Colonic mucosa (tissue), 4 donors: ENCODE results near the gene DEGS2. TPM values are rescaled to one million over a fixed set of nuclear protein-coding genes. Genes with fewer than 3 reads are reported as not detected.
A peak's percentile ranks its signal among the peaks of the same experiment; 100 is the strongest.

Experiments used
- DNase-seq: peaks from one replicate; pipeline ENCODE4 v3.0.0-alpha.2; 2020
- H3K27ac ChIP-seq: fragments of 200-600 bp; one replicate; pipeline ENCODE4 v1.8.0; 2021
- H3K27me3 ChIP-seq: fragments of 200-600 bp; one replicate; pipeline ENCODE4 v1.8.0; 2021
- H3K36me3 ChIP-seq: fragments of 200-600 bp; one replicate; pipeline ENCODE4 v1.8.0; 2021
- H3K4me1 ChIP-seq: fragments of 200-600 bp; one replicate; pipeline ENCODE4 v1.8.0; 2021; ENCODE audit warnings: mild to moderate bottlenecking
- H3K4me3 ChIP-seq: fragments of 200-600 bp; one replicate; pipeline ENCODE4 v1.8.0; 2021
- H3K9ac ChIP-seq, 2 donors: one replicate each; pipeline ENCODE4 v1.7.0; 2013; ENCODE audit warnings: control low read depth in 2 of 2, low read depth in 2 of 2, low read length in 2 of 2
- H3K9me3 ChIP-seq: fragments of 200-600 bp; one replicate; pipeline ENCODE4 v1.8.0; 2021
- CTCF ChIP-seq: fragments of 200-600 bp; IDR thresholded peaks from one replicate; pipeline ENCODE4 v1.8.0; 2022; ENCODE audit warnings: antibody characterized with exemption, mild to moderate bottlenecking
- intact Hi-C: fragments of 100-400 bp; cut with DNase I; formaldehyde crosslinking; loops from one replicate; pipeline ENCODE4 v1.14.1; 2022
- total RNA-seq, 2 donors: library from RNA; stranded (reverse); fragmentation: NEBNext Ultra II Directional in 1 of 2; extraction: Animal tissue kit (Norgen Biotek cat#: 25700) in 1 of 2; gene quantifications; one replicate each; pipeline ENCODE4 v1.2.1, GENCODE V29; 2021
- donor health status: healthy.
- donor health status: DM: no; HTN: no; CAD: no.
- donor health status: DM: no; HTN: no; CAD: no.

DEGS2 gene
- total RNA-seq, 2 donors from 2014 or later: 37.0 to 54.3 TPM

GRCh38 chr14:100147181-100147631, 12.2 kb downstream of the DEGS2 start:
- no peak for DNase-seq
- intact Hi-C loops: no loop called here
- TF ChIP-seq CTCF: no peak
- no peaks in the 10 kb centered on the region for H3K36me3 ChIP-seq
- no peaks in the 10 kb centered on the region for H3K27me3 ChIP-seq
- H3K9ac ChIP-seq: peak overlapping the region; percentile 28 to 93
- H3K4me3 ChIP-seq: no peak overlapping the region
- no peaks in the 10 kb centered on the region for H3K9me3 ChIP-seq
- peak overlapping the region; percentile 87 for H3K27ac ChIP-seq
- H3K4me1 ChIP-seq: peaks cover 48% of the 10 kb centered on the region

GRCh38 chr14:100146531-100147091, 12.8 kb downstream of the DEGS2 start:
- peaks cover 54% of the 10 kb centered on the region for H3K4me1 ChIP-seq
- H3K27me3 ChIP-seq: no peaks in the 10 kb centered on the region
- peak; percentile 60 for DNase-seq
- H3K36me3 ChIP-seq: no peaks in the 10 kb centered on the region
- no peaks in the 10 kb centered on the region for H3K9me3 ChIP-seq
- peak overlapping the region; percentile 41 to 93 for H3K9ac ChIP-seq
- TF ChIP-seq CTCF: no peak
- intact Hi-C loops: no loop called here
- H3K27ac ChIP-seq: peak overlapping the region; percentile 87
- no peak overlapping the region for H3K4me3 ChIP-seq

- H3K36me3 ChIP-seq: no peaks in the 10 kb centered on the region
- DNase-seq: no peak
- peak overlapping the region; percentile 87 for H3K27ac ChIP-seq
- H3K4me3 ChIP-seq: no peak overlapping the region
- peak overlapping the region; percentile 41 to 93 for H3K9ac ChIP-seq
- no peak for TF ChIP-seq CTCF
- intact Hi-C loops: no loop called here
- H3K4me1 ChIP-seq: peaks cover 56% of the 10 kb centered on the region
- no peaks in the 10 kb centered on the region for H3K9me3 ChIP-seq
- H3K27me3 ChIP-seq: no peaks in the 10 kb centered on the region
These were observed 13.6 kb downstream of the DEGS2 start for GRCh38 chr14:100145682-100146464.

GRCh38 chr14:100144996-100145646, 14.3 kb downstream of the DEGS2 start:
- no peak for TF ChIP-seq CTCF
- Histone ChIP-seq H3K27ac (peak overlapping the region; percentile 87), H3K4me3 (no peak overlapping the region), H3K36me3 (no peaks in the 10 kb centered on the region), H3K9ac (peak overlapping the region; percentile 41 to 93), H3K27me3 (no peaks in the 10 kb centered on the region), H3K4me1 (peaks cover 56% of the 10 kb centered on the region), H3K9me3 (no peaks in the 10 kb centered on the region)
- intact Hi-C loops: no loop called here
- peak; percentile 89 for DNase-seq

- Histone ChIP-seq H3K4me1 (peaks cover 53% of the 10 kb centered on the region), H3K36me3 (no peaks in the 10 kb centered on the region), H3K9ac (peak overlapping the region; percentile 41 to 93), H3K27me3 (no peaks in the 10 kb centered on the region), H3K4me3 (no peak overlapping the region), H3K9me3 (no peaks in the 10 kb centered on the region), H3K27ac (peak overlapping the region; percentile 87)
- DNase-seq: no peak
- no peak for TF ChIP-seq CTCF
- intact Hi-C loops: no loop called here
These were observed 14.8 kb downstream of the DEGS2 start for GRCh38 chr14:100144645-100144995.
